A673 (cell line): Measurements from ENCODE around the gene DUSP15. TPM values are rescaled to one million over a fixed set of nuclear protein-coding genes. Genes with fewer than 3 reads are reported as not detected.

ENCODE experiments used
- BruUV-seq: library from RNA; stranded (reverse); fragments of 400-500 nt; replicated peaks from 2 replicates; lab custom pipeline; 2021; lab: Mats Ljungman, UMichigan
- CTCF ChIA-PET: fragments of 300-600 bp; sonication (Branson Sonifier 250); formaldehyde crosslinking; loops from one replicate; lab custom pipeline; 2022; ENCODE audit warnings: antibody characterized with exemption; lab: Charles Lee
- POLR2A ChIA-PET: fragments of 300-600 bp; sonication (Branson Sonifier 250); formaldehyde crosslinking; loops from one replicate; lab custom pipeline; 2022; ENCODE audit warnings: antibody characterized with exemption; ENCODE audit not compliant: low non-redundant PET; lab: Charles Lee
- DNase-seq: peaks from one replicate; pipeline ENCODE4 v3.0.0-alpha.2; 2015; ENCODE audit warnings: low spot score
- H3K27ac ChIP-seq: fragments of 200-600 bp; sonication (generic); 2 replicates; pipeline ENCODE4 v1.5.1; 2016; ENCODE audit warnings: mixed run types, low read depth, mild to moderate bottlenecking, mixed read lengths, antibody characterized with exemption, low read length; ENCODE audit not compliant: poor library complexity, severe bottlenecking
- H3K27me3 ChIP-seq: fragments of 200-600 bp; sonication (generic); replicated peaks from 2 replicates; pipeline ENCODE4 v1.6.1; 2017; ENCODE audit warnings: mixed run types, low read depth, mild to moderate bottlenecking, mixed read lengths, antibody characterized with exemption, low read length; ENCODE audit not compliant: insufficient read depth, poor library complexity
- H3K36me3 ChIP-seq: fragments of 200-600 bp; sonication (generic); 2 replicates; pipeline ENCODE4 v1.6.1; 2016; ENCODE audit warnings: mixed run types, mild to moderate bottlenecking, mixed read lengths, antibody characterized with exemption, low read length; ENCODE audit not compliant: insufficient read depth, poor library complexity, severe bottlenecking
- H3K4me1 ChIP-seq: fragments of 200-600 bp; sonication (generic); 2 replicates; pipeline ENCODE4 v1.6.1; 2017; ENCODE audit warnings: mixed run types, mild to moderate bottlenecking, mixed read lengths, antibody characterized with exemption, low read length; ENCODE audit not compliant: insufficient read depth, poor library complexity, severe bottlenecking
- H3K4me3 ChIP-seq: fragments of 200-600 bp; sonication (generic); 2 replicates; pipeline ENCODE4 v1.5.1; 2016; ENCODE audit warnings: low read depth, mixed run types, mild to moderate bottlenecking, mixed read lengths, low read length; ENCODE audit not compliant: poor library complexity, severe bottlenecking
- H3K9me3 ChIP-seq: fragments of 200-600 bp; sonication (generic); 2 replicates; pipeline ENCODE4 v1.6.1; 2016; ENCODE audit warnings: mixed run types, low read depth, mild to moderate bottlenecking, mixed read lengths, antibody characterized with exemption, low read length; ENCODE audit not compliant: poor library complexity, severe bottlenecking
- EZH2 ChIP-seq: fragments of 200-600 bp; sonication (generic); IDR thresholded peaks from 2 replicates; pipeline ENCODE4 v1.6.1; 2017; ENCODE audit warnings: borderline replicate concordance, low read depth, mild to moderate bottlenecking, mixed read lengths, antibody characterized with exemption, low read length; ENCODE audit not compliant: poor library complexity, severe bottlenecking
- intact Hi-C: fragments of 100-400 bp; cut with micrococcal nuclease; formaldehyde crosslinking; loops from one replicate; pipeline ENCODE4 v1.10.0; 2022; ENCODE audit not compliant: unreplicated experiment
- total RNA-seq: library from RNA; stranded (reverse); gene quantifications from 2 replicates; pipeline ENCODE4 v1.2.3, GENCODE V29; 2021
- TF ChIP-seq, protein P1 (sequence below): fragments of 300-800, 200-600 bp; sonication (generic); conservative IDR thresholded peaks from 2 replicates; pipeline ENCODE4 v1.5.1; 2017; ENCODE audit warnings: low read depth, mild to moderate bottlenecking, antibody characterized with exemption, low read length, moderate library complexity, mixed read lengths

The DUSP15 gene
- total RNA-seq, 1 experiment from 2014 or later, result not detected

DNA sequence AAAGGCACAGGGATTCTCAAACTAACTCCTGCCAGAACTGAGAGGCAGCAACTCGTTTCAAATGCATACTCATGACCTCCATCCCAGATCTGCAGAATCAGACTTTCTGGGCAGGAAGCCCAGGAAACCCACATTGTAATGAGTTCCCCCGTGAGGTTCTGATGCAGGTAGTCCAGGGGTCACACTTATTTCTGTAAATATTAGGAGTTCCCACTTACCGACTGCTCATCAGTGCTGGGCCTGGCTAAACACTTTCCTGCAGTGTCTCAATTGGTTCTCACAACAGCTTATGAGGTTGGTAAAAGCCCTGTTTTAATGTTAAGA is 11.6 kb downstream of the DUSP15 start:
- no peak overlapping the region for H3K27ac ChIP-seq
- no peak for TF ChIP-seq EZH2
- TF ChIP-seq, protein P1, sequence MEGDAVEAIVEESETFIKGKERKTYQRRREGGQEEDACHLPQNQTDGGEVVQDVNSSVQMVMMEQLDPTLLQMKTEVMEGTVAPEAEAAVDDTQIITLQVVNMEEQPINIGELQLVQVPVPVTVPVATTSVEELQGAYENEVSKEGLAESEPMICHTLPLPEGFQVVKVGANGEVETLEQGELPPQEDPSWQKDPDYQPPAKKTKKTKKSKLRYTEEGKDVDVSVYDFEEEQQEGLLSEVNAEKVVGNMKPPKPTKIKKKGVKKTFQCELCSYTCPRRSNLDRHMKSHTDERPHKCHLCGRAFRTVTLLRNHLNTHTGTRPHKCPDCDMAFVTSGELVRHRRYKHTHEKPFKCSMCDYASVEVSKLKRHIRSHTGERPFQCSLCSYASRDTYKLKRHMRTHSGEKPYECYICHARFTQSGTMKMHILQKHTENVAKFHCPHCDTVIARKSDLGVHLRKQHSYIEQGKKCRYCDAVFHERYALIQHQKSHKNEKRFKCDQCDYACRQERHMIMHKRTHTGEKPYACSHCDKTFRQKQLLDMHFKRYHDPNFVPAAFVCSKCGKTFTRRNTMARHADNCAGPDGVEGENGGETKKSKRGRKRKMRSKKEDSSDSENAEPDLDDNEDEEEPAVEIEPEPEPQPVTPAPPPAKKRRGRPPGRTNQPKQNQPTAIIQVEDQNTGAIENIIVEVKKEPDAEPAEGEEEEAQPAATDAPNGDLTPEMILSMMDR, result no peak
- H3K9me3 ChIP-seq, result no peaks in the 10 kb centered on the region
- ChIA-PET POLR2A (no interaction called here), CTCF (interaction anchor here (0.6 kb wide), 1 partner anchor 671 kb away, joined by 7 read pairs; no protein-coding TSS in a partner anchor)
- no peak overlapping the region for H3K4me3 ChIP-seq
- H3K27me3 ChIP-seq, result peaks cover 60% of the 10 kb centered on the region
- no TSS peak for BruUV-seq
- intact Hi-C loops, result no loop called here
- H3K4me1 ChIP-seq, result peaks cover 4% of the 10 kb centered on the region
- no peak for DNase-seq
- H3K36me3 ChIP-seq, result no peaks in the 10 kb centered on the region

DNA sequence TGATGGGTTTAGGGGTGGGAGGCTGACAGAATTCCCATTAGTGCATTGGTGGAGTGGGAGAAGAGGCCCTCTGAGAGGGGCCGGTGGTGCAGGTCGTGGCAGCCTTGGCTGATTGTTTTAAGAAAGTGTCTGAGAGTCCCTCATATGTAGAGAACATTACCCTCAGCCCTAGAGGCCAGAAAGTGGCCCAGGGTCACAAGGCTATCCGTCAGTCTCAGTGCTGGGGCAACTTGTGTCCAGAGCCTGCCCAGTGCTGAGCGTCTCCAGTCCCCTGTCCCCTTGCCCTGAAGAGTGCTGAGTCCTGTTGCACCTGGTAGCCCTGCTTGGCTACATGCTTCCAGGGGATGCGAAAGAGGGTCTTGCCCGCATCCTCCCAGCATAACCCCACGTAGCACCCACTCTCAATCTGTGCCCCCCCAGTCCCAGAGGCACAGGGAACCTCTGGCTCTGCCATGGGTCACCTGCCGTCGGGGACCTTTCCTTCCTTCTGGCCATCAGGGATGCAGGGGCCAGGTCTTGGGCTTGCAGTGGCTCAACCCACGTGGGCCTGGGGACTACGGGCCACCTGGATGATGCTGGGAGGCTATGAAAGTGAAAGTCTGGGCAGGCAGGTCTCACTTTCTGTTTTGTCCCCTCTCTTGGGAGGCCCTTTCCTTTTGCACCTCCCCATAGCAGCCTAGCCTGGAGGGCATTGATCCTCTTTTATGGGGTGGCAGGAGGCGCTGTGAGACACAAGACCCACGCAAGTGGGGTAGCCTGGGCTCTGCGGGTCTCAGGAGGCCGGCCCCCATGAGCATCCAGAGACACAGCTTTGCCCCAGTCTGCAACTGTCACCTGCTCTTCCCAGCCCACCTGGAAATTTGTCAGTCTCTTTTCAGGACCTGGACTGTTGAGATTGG is 12.2 kb downstream of the DUSP15 start:
- Histone ChIP-seq H3K4me3 (no peak overlapping the region), H3K27ac (no peak overlapping the region), H3K27me3 (peaks cover 60% of the 10 kb centered on the region), H3K36me3 (no peaks in the 10 kb centered on the region), H3K9me3 (no peaks in the 10 kb centered on the region), H3K4me1 (peaks cover 4% of the 10 kb centered on the region)
- DNase-seq, result no peak
- no TSS peak for BruUV-seq
- TF ChIP-seq EZH2, result no peak
- TF ChIP-seq, protein P1, result no peak
- intact Hi-C loops, result no loop called here
- POLR2A ChIA-PET, result no interaction called here
- CTCF ChIA-PET, result interaction anchor here (0.6 kb wide), 1 partner anchor 222 kb away, joined by 6 read pairs; no protein-coding TSS in a partner anchor

DNA sequence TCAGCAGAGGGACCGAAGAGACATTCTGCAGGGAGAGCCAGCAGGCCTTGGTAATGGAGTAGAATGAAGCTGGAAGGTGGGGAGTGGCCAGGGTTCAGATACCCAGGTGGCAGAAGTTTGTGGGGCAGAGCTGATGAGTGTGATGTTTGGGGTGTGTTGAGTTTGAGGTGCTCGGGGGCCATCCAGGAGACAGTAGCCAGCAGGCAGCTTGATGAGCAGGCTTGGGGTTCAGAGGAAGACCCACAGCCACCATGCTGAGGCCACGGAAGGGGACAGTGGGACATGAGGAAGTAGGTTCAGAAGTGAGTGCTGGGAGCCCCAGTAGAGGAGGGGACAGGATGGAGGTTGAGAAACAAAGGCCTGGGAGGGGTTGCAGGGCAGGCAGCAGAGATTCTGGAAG is 13.8 kb downstream of the DUSP15 start:
- no TSS peak for BruUV-seq
- H3K36me3 ChIP-seq, result no peaks in the 10 kb centered on the region
- POLR2A ChIA-PET, result no interaction called here
- intact Hi-C loops, result no loop called here
- no peak overlapping the region for H3K27ac ChIP-seq
- no peaks in the 10 kb centered on the region for H3K9me3 ChIP-seq
- CTCF ChIA-PET, result no interaction called here
- no peak for DNase-seq
- H3K27me3 ChIP-seq, result peaks cover 56% of the 10 kb centered on the region
- H3K4me1 ChIP-seq, result peaks cover under 1% of the 10 kb centered on the region
- H3K4me3 ChIP-seq, result no peak overlapping the region
- TF ChIP-seq, protein P1, result no peak
- TF ChIP-seq EZH2, result no peak
